HG03469 (cell line): ENCODE data around the gene LIG4.

ENCODE experiments used
- ATAC-seq: cut with Tn5 transposase; IDR thresholded peaks from one replicate; pipeline ENCODE4 v1.9.1; 2021; ENCODE audit warnings: mild to moderate bottlenecking, moderate library complexity, moderate number of reproducible peaks; ENCODE audit not compliant: unreplicated experiment

LIG4 gene

GRCh38 chr13:108195146-108195545 is 20.2 kb downstream of the LIG4 start:
- no peak for ATAC-seq

- no peak for ATAC-seq
Observed at GRCh38 chr13:108194435-108194936, 20.9 kb downstream of the LIG4 start.

GRCh38 chr13:108193806-108194205 is 21.5 kb downstream of the LIG4 start:
- no peak for ATAC-seq

GRCh38 chr13:108190897-108191296 is 24.4 kb downstream of the LIG4 start:
- ATAC-seq: no peak

- no peak for ATAC-seq
Observed at GRCh38 chr13:108188260-108188659, 27.1 kb downstream of the LIG4 start.

GRCh38 chr13:108185223-108185622 is 30.1 kb downstream of the LIG4 start:
- no peak for ATAC-seq

- ATAC-seq: no peak
Observed at GRCh38 chr13:108182652-108183051, 32.7 kb downstream of the LIG4 start.

GRCh38 chr13:108178078-108178477 is 37.3 kb downstream of the LIG4 start:
- no peak for ATAC-seq

- ATAC-seq: no peak
Observed at GRCh38 chr13:108176685-108177274, 38.6 kb downstream of the LIG4 start.

- no peak for ATAC-seq
Observed at GRCh38 chr13:108168929-108169328, 46.4 kb downstream of the LIG4 start.

- ATAC-seq: no peak
Observed at GRCh38 chr13:108166078-108166477, 49.3 kb downstream of the LIG4 start.

GRCh38 chr13:108158746-108159145 is 56.6 kb downstream of the LIG4 start:
- no peak for ATAC-seq
